SIG-M5 treated with dmso at 0.1 percent for 504 hours (cell line): ENCODE measurements around the gene UNKL.
A peak's percentile ranks its signal among the peaks of the same experiment; 100 is the strongest.

Experiments
- DNase-seq: peaks from one replicate; lab custom pipeline; 2025; ENCODE audit not compliant: unreplicated experiment; lab: John Stamatoyannopoulos, UW

Gene UNKL

GRCh38 chr16:1414532-1415260 lies at the start of gene UNKL:
TSS of gene UNKL (minus strand) at chr16:1414704. CDS start at chr16:1414691, 13 bp downstream.
- DNase-seq: peak; percentile 31

- DNase-seq: no peak
Measured at GRCh38 chr16:1461146-1461545, 46.6 kb upstream of the UNKL start.

- DNase-seq: no peak
Measured at GRCh38 chr16:1460602-1461138, 46.2 kb upstream of the UNKL start.

- no peak for DNase-seq
Measured at GRCh38 chr16:1459967-1460366, 45.5 kb upstream of the UNKL start.

GRCh38 chr16:1458977-1459341 lies 44.5 kb upstream of the UNKL start:
- no peak for DNase-seq

GRCh38 chr16:1458336-1458976 lies 44.0 kb upstream of the UNKL start:
- no peak for DNase-seq

- DNase-seq: no peak
Measured at GRCh38 chr16:1457489-1458245, 43.2 kb upstream of the UNKL start.

GRCh38 chr16:1456951-1457350 lies 42.4 kb upstream of the UNKL start:
- DNase-seq: no peak

- no peak for DNase-seq
Measured at GRCh38 chr16:1455190-1456171, 41.0 kb upstream of the UNKL start.

- DNase-seq: no peak
Measured at GRCh38 chr16:1454561-1454960, 40.1 kb upstream of the UNKL start.

- no peak for DNase-seq
Measured at GRCh38 chr16:1453316-1453715, 38.8 kb upstream of the UNKL start.

GRCh38 chr16:1452530-1452929 lies 38.0 kb upstream of the UNKL start:
- DNase-seq: no peak

GRCh38 chr16:1451702-1452392 lies 37.3 kb upstream of the UNKL start:
- DNase-seq: no peak

GRCh38 chr16:1450841-1451240 lies 36.3 kb upstream of the UNKL start:
- DNase-seq: no peak

GRCh38 chr16:1450218-1450617 lies 35.7 kb upstream of the UNKL start:
- no peak for DNase-seq

- no peak for DNase-seq
Measured at GRCh38 chr16:1449201-1449788, 34.8 kb upstream of the UNKL start.

- no peak for DNase-seq
Measured at GRCh38 chr16:1448536-1449116, 34.1 kb upstream of the UNKL start.

- DNase-seq: no peak
Measured at GRCh38 chr16:1447965-1448364, 33.5 kb upstream of the UNKL start.
